Cardiac muscle cell (in vitro differentiated cells and primary cell): ENCODE data around the gene DONSON. TPM values are rescaled to one million over a fixed set of nuclear protein-coding genes. Genes with fewer than 3 reads are reported as not detected.
"Not testable (repeated sequence)": the region's sequence is repeated elsewhere in the genome, so short reads cannot be mapped to it uniquely, and the experiment has no call there.

Experiments
- DNase-seq, 2 donors: peaks; one replicate each; pipeline versions ENCODE4 v3.0.0 to v3.0.0-alpha.2; 2010 to 2017; ENCODE audit warnings: low read depth in 1 of 2, low spot score in 1 of 2
- H3K27ac ChIP-seq: fragments of 200-600 bp; sonication (generic); 2 replicates; pipeline ENCODE4 v1.5.1; 2016
- H3K27me3 ChIP-seq: fragments of 200-600 bp; sonication (generic); 2 replicates; pipeline ENCODE4 v1.6.0; 2016; ENCODE audit warnings: control low read depth
- H3K36me3 ChIP-seq: fragments of 200-600 bp; sonication (generic); 2 replicates; pipeline ENCODE4 v1.5.1; 2016; ENCODE audit warnings: control low read depth
- H3K4me1 ChIP-seq: fragments of 200-600 bp; sonication (generic); 2 replicates; pipeline ENCODE4 v1.8.1; 2017; ENCODE audit warnings: low read depth, mild to moderate bottlenecking, mixed run types
- H3K4me3 ChIP-seq: fragments of 200-600 bp; sonication (generic); 2 replicates; pipeline ENCODE4 v1.5.1; 2016; ENCODE audit warnings: mild to moderate bottlenecking
- H3K9me3 ChIP-seq: fragments of 200-600 bp; sonication (generic); 2 replicates; pipeline ENCODE4 v1.5.1; 2017; ENCODE audit warnings: low read depth, mild to moderate bottlenecking, control low read depth
- polyA plus RNA-seq: library from polyadenylated mRNA; unstranded; fragments of >200 nt; fragmentation: Nextera tagmentation; extraction: Ambion mirVana; gene quantifications from 2 replicates; pipeline ENCODE4 v1.2.1, GENCODE V29; 2016
- total RNA-seq: library from RNA; depleted of rRNA; stranded (reverse); fragments of >200 nt; gene quantifications from 2 replicates; pipeline ENCODE4 v1.2.3, GENCODE V29; 2016
- TF ChIP-seq, protein P1 (sequence below): IDR thresholded peaks from 2 replicates; pipeline ENCODE4 v1.5.1; 2012; ENCODE audit warnings: low read depth, mild to moderate bottlenecking, low read length

The DONSON gene
- total and polyA plus RNA-seq, 2 experiments from 2014 or later, result 25.2 to 38.5 TPM

DNA sequence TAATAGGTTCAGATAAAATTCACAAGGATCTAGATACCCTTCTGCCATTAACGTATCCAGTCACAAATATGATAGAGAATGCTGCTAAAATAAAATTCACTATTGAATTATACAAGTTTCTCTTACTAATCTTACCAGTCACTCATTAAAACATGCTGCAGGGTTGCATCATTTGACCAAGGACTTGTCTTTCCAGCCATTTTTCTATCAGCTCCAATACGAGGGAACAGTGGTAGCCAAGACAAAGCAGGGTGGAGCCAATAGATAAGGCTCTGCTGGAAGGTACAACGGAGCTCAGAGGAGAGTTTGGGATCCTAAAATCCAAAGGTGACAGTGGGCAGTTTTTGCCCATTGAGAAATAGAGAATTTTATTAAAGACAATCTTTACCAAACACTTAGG, 4.0 kb downstream of the DONSON start:
- no peaks in the 10 kb centered on the region for H3K27me3 ChIP-seq
- H3K4me3 ChIP-seq, result no peak overlapping the region
- no peak overlapping the region for H3K27ac ChIP-seq
- TF ChIP-seq, protein P1, sequence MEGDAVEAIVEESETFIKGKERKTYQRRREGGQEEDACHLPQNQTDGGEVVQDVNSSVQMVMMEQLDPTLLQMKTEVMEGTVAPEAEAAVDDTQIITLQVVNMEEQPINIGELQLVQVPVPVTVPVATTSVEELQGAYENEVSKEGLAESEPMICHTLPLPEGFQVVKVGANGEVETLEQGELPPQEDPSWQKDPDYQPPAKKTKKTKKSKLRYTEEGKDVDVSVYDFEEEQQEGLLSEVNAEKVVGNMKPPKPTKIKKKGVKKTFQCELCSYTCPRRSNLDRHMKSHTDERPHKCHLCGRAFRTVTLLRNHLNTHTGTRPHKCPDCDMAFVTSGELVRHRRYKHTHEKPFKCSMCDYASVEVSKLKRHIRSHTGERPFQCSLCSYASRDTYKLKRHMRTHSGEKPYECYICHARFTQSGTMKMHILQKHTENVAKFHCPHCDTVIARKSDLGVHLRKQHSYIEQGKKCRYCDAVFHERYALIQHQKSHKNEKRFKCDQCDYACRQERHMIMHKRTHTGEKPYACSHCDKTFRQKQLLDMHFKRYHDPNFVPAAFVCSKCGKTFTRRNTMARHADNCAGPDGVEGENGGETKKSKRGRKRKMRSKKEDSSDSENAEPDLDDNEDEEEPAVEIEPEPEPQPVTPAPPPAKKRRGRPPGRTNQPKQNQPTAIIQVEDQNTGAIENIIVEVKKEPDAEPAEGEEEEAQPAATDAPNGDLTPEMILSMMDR, result no peak
- H3K4me1 ChIP-seq, result peaks cover 4% of the 10 kb centered on the region
- peaks cover 25% of the 10 kb centered on the region for H3K36me3 ChIP-seq
- peak in 1 of 2 donors; percentile 16 for DNase-seq
- H3K9me3 ChIP-seq, result no peaks in the 10 kb centered on the region

DNA sequence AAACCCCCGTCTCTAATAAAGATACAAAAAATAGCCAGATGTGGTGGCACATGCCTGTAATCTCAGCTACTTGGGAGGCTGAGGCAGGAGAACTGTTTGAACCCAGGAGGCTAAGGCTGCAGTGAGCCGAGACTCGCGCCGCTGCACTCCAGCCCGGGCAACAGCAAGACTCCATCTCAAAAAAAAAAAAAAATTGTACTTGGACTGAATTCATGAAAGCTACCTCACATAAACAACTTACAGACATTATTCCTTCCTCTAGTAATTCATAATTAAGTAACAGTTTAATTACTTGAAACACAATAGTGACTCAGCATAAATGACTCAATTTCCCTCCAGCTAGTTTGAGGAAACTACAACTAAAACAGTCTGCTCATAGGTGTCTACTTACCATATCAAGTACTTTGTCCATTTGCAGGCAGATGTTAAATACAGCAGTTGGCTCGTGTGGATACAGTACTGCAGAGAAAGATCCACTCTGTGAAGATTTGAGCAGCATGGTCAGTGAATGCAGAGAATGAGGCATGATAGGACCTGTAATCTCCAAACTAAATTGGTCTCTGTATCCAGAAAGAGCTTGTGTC, 9.4 kb downstream of the DONSON start:
- peak in 1 of 2 donors; percentile 12 for DNase-seq
- H3K36me3 ChIP-seq, result peaks cover 57% of the 10 kb centered on the region
- no peaks in the 10 kb centered on the region for H3K9me3 ChIP-seq
- no peaks in the 10 kb centered on the region for H3K4me1 ChIP-seq
- H3K27ac ChIP-seq, result peak overlapping the region; percentile 44
- H3K4me3 ChIP-seq, result no peak overlapping the region
- TF ChIP-seq, protein P1, result no peak
- H3K27me3 ChIP-seq, result no peaks in the 10 kb centered on the region

DNA sequence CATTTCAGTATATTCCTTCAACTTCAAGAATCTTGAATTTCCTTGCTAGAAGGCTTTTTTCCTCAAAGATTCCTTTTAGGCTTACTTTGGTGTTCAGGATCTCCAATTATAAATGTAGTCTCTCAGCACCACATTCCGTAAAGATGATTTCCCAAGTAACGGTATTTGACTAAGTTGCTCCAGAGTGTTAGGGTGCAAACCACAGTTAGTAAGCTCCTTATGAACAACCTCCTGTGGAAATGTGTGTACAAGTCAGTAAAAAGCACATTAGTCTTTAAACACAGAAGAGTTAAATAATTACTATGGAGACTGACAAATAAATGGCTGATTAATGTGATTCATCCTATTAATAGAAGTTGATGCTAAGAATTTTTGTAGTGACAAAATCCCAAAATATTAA, 10.3 kb downstream of the DONSON start:
- H3K27ac ChIP-seq, result peak overlapping the region; percentile 44
- H3K36me3 ChIP-seq, result peaks cover 61% of the 10 kb centered on the region
- TF ChIP-seq, protein P1, result no peak
- H3K4me1 ChIP-seq, result no peaks in the 10 kb centered on the region
- H3K27me3 ChIP-seq, result no peaks in the 10 kb centered on the region
- no peak overlapping the region for H3K4me3 ChIP-seq
- no peaks in the 10 kb centered on the region for H3K9me3 ChIP-seq
- peak in 1 of 2 donors; percentile 25 for DNase-seq

DNA sequence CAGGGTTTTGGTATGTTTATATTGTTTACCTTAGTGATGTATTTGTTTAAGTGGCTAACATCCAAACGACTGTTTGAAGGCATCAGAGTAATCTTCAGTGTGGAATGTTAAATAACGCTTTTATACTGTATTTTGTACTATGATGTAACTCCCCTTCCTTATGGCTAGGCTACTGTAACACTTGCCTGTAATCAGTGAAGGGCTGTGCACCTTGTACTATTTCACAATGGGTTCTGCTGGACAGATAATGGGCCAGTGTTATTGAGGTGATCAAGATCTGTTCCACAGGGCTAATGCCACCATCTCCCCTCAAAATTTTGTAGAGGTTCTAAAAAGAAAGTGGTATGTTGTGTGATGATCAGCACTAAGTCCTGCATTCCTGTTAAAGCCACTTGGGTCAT, 11.7 kb downstream of the DONSON start:
- not testable (repeated sequence) for H3K4me3 ChIP-seq, H3K4me1 ChIP-seq, DNase-seq, H3K27ac ChIP-seq, H3K27me3 ChIP-seq, H3K9me3 ChIP-seq
- H3K36me3 ChIP-seq, result peaks cover 68% of the 10 kb centered on the region

DNA sequence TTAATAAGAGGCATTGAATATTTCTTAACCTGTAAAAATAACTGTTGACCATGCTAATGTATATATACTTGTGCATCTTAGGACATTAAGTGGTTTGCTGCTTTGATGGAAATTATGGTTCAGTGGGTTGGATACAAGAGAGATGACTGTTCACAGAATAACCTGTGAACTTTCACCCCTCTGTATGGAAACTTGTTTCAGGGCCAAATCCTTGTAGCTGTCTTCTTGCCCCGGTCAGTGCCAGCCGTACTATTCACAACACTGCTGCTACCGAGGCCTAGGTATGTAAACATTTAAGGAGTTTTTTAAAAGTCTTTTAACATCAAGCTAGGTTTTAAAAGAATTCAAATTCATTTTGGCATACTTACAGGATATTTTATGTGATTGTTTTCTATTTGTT, 16.1 kb downstream of the DONSON start:
- TF ChIP-seq, protein P1, result no peak
- H3K27ac ChIP-seq, result peak overlapping the region; percentile 7
- H3K27me3 ChIP-seq, result no peaks in the 10 kb centered on the region
- no peak for DNase-seq
- H3K4me1 ChIP-seq, result no peaks in the 10 kb centered on the region
- no peak overlapping the region for H3K4me3 ChIP-seq
- peaks cover 87% of the 10 kb centered on the region for H3K36me3 ChIP-seq
- no peaks in the 10 kb centered on the region for H3K9me3 ChIP-seq

DNA sequence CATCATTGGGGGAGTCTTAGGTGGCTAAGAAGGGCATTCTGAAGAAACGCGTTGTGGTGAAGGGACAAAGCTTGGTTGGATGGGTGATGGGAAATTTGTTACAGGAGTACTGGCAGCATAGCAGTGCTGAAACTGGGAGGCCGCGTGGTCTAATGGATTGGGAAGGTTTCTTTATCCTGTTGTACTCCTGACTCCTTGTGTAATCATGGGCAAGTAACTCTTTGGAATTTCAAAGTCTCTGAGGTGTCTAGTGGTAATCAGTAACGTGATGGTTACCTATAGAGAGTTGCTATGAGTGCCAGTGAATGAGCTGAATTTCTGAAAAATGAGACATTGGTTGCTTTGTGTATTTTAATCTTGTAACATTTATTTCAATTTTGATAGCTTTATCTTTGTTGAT, 18.5 kb downstream of the DONSON start:
- Histone ChIP-seq H3K27ac (no peak overlapping the region), H3K9me3 (no peaks in the 10 kb centered on the region), H3K4me3 (no peak overlapping the region), H3K27me3 (no peaks in the 10 kb centered on the region), H3K4me1 (no peaks in the 10 kb centered on the region), H3K36me3 (peaks cover 76% of the 10 kb centered on the region)
- DNase-seq, result no peak
- TF ChIP-seq, protein P1, result no peak
